ENCODE data around the gene SH2B3.

DNA sequence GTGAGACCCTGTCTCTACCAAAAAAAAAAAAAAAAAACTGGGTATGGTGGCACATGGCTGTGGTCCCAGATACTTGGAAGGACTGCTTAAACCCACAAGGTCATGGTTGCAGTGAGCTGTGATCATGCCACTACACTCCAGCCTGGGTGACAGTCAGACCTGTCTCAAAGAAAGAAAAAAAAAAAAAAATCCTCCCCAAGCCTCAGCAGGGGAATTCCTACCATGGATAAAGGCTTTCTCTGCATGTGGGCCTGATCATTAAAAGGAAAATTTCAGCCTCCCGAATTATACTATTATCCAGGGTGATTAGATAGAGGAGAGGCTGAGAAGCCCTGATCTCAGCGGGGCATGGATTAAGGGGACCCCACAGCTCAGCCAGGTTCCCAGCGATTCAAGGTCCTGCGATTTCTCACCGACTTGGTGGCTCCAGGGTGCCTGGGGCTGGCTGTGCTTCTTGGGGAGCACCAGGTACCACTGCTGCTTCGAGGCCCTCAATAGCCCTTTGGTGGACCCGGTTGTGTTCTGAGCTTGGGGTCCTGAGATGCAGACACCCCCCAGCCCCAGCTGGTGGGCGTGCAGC is 5.6 kb downstream of the SH2B3 start:
- TF ChIP-seq, protein P1, sequence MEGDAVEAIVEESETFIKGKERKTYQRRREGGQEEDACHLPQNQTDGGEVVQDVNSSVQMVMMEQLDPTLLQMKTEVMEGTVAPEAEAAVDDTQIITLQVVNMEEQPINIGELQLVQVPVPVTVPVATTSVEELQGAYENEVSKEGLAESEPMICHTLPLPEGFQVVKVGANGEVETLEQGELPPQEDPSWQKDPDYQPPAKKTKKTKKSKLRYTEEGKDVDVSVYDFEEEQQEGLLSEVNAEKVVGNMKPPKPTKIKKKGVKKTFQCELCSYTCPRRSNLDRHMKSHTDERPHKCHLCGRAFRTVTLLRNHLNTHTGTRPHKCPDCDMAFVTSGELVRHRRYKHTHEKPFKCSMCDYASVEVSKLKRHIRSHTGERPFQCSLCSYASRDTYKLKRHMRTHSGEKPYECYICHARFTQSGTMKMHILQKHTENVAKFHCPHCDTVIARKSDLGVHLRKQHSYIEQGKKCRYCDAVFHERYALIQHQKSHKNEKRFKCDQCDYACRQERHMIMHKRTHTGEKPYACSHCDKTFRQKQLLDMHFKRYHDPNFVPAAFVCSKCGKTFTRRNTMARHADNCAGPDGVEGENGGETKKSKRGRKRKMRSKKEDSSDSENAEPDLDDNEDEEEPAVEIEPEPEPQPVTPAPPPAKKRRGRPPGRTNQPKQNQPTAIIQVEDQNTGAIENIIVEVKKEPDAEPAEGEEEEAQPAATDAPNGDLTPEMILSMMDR (IDR thresholded peaks at IDR 0.05): no peak
- TF ChIP-seq POLR2A (IDR thresholded peaks at IDR 0.05): no peak

All from heart left ventricle (tissue), 13 donors.